ENCODE data around the gene EI24. TPM values are rescaled to one million over a fixed set of nuclear protein-coding genes. Genes with fewer than 3 reads are reported as not detected.

The EI24 gene
- 161 and 172 TPM in 2 replicates for total RNA-seq

DNA sequence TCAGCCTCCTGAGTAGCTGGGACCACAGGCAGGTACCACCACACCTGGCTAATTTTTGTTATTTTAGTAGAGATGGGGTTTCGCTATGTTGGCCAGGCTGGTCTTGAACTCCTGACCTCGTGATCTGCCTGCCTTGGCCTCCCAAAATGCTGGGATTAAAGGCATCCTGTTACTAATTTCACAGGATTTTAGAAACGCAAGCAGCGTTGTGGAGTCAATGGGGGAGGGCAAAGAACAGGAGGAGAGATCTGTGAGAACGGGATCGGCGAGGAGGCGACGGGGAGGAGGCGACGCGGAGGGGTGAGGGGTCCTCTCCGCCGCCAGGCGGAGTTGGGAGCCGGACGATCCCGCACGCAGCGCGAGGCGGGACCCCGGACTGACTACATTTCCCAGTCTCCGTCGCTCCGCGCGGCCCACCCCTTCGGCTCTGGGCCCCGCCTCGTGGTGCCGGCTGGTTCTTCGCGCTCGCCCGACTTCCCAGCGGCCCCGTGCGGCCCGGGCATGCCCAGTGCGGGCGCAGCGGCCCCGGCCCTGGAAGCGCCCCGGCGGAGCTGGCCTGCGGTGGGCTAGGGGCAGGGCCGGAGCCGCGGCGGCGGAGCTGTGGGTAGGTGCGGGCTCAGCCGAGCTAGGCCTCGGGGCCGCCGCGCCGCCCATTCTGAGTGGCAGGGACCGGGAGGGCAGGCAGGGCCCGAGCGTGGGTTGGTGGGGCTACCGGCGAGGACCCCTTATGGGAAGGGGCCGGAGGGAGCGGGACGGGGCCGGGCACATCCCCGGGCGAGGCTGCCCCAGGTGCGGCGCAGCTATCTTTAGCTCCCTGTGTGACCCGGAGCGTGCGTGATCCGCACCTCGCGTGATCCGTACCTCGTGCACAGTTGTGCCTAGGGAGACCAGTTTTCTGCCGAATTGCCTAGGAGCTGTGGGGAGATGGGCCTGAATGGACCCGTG lies at the start of gene EI24:
EI24 (plus strand) TSS at position 508 of the 945 bp plus-strand sequence. CDS start 3,051 bp downstream, outside the sequence.

DNA sequence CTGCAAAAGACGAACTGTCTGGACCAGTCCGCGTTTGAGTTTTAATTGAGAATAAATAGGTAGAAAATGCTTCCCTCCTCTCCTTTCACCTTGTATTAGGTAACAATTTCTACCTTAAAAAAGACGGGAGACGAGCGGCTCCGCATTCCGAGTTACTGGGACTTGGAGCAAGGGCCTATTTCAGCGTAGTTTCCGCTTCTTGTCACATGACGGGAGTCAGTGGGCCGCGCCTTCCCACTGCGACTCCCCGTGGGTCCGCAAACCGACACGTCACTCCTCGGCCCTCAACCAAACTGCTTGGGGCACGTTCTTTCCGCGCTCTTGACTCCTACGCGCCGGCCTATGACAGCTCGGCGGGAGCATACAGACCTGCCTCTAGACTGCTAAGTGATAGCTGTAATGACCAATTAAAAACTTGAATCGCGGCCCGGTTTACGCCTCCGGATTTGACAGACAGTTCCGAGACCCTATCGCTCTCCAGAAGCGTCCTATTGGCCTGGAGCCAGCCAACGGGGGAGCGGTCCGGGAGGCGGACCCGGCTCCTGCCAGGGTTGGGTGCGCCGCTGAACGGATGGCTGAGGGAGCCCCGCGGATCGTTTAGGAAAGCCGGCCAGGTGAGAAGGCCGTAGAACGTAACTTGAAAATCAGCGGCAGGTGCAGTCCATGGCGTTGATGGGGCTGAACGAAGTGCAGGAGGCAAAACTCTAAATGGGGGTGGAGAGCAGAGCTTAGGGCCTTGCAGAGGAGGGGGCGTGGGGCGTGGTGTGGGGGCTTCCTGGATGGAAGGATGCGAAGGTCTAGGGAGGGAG lies 23.2 kb downstream of the EI24 start, which contains the start of gene STT3A:
STT3A (plus strand) TSS at position 548 of the 809 bp plus-strand sequence. CDS start 3,064 bp downstream, outside the sequence.

DNA sequence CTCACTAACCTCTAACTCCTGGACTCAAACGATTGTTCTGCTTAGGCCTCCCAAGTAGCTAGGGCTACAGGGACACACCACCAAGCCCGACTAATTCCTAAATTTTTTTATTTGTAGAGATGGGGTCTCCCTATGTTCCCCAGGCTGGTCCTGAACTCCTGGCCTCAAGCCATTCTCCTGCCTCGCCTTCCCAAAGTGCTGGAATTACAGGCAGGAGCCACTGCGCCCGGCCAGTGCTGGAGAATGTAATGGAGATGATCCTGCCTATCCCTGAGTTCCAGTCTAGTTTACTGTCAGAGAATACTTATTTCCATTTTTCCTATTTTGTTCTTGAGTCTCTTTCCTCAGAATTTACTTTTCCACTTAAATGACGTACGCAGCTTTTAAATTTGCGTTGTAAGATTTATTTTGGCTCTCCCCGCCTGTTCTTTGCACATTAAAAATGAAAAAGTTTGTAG lies 55.5 kb downstream of the EI24 start, which contains the start of gene CHEK1:
CHEK1 (plus strand) TSS at position 408 of the 458 bp plus-strand sequence. CDS start 1,606 bp downstream, outside the sequence.

Small RNA genes lying within 50 kb of the gene (small RNA-seq; reads per million reads assigned to genes)
- 0.35 reads per million for gene RNU6-1156P

Other genes with a start within 250 kb of the EI24 start
- gene FEZ1, start 73.2 kb upstream of the EI24 start, total RNA-seq: 68.3 and 70.6 TPM in 2 replicates
- gene STT3A, start 23.4 kb downstream of the EI24 start, total RNA-seq: 291 and 321 TPM in 2 replicates
- 58.9 and 82.5 TPM in 2 replicates for gene CHEK1, start 55.7 kb downstream of the EI24 start, total RNA-seq
- not detected in 2 replicates for gene ACRV1, start 111.4 kb downstream of the EI24 start, total RNA-seq
- gene PATE1, start 176.8 kb downstream of the EI24 start, total RNA-seq: not detected in 2 replicates
- gene PATE2, start 209.4 kb downstream of the EI24 start, total RNA-seq: 0.13 and 0.50 TPM in 2 replicates
- gene PATE3, start 218.7 kb downstream of the EI24 start, total RNA-seq: not detected in 2 replicates